Natural killer cell (primary cell): ENCODE results near the gene MED17. TPM values are rescaled to one million over a fixed set of nuclear protein-coding genes. Genes with fewer than 3 reads are reported as not detected.

ENCODE experiments used
- ATAC-seq, 3 donors: fragments of 150-1000 bp in 2 of 3; fragments of 200-7000 bp in 1 of 3; cut with Tn5 transposase; 1 replicate in 1 of 3; 2 replicates in 2 of 3; pipeline ENCODE4 v1.10.0; 2021; ENCODE audit warnings: mild to moderate bottlenecking in 2 of 3, moderate library complexity in 2 of 3
- DNase-seq, 2 donors: peaks; one replicate each; pipeline versions ENCODE4 v3.0.0 to v3.0.0-alpha.2; 2013 to 2021; ENCODE audit warnings: mixed read lengths in 1 of 2
- H3K27ac ChIP-seq: one replicate; pipeline ENCODE4 v1.5.1; 2013; ENCODE audit warnings: mild to moderate bottlenecking, low read length
- H3K27me3 ChIP-seq: one replicate; pipeline ENCODE4 v1.6.1; 2013; ENCODE audit warnings: low read length; ENCODE audit not compliant: control insufficient read depth, insufficient read depth
- H3K36me3 ChIP-seq: one replicate; pipeline ENCODE4 v1.6.1; 2013; ENCODE audit warnings: low read length; ENCODE audit not compliant: control insufficient read depth, insufficient read depth
- H3K4me1 ChIP-seq: one replicate; pipeline ENCODE4 v1.6.1; 2013; ENCODE audit warnings: low read length; ENCODE audit not compliant: control insufficient read depth, insufficient read depth
- H3K4me3 ChIP-seq: one replicate; pipeline ENCODE4 v1.5.1; 2013; ENCODE audit warnings: low read length
- H3K9me3 ChIP-seq: one replicate; pipeline ENCODE4 v1.6.1; 2013; ENCODE audit warnings: low read length; ENCODE audit not compliant: control insufficient read depth, insufficient read depth
- H3K27ac Mint-ChIP-seq, 2 donors: one replicate each; pipeline ENCODE4 v1.8.0; 2022; ENCODE audit warnings: mild to moderate bottlenecking in 2 of 2, mixed read lengths in 2 of 2, moderate library complexity in 1 of 2
- H3K27me3 Mint-ChIP-seq, 2 donors: one replicate each; pipeline ENCODE4 v1.8.0; 2022; ENCODE audit warnings: low read depth in 2 of 2, mixed read lengths in 2 of 2
- H3K36me3 Mint-ChIP-seq: one replicate; pipeline ENCODE4 v1.8.0; 2022; ENCODE audit warnings: mixed read lengths
- H3K4me1 Mint-ChIP-seq, 2 donors: one replicate each; pipeline ENCODE4 v1.8.0; 2022; ENCODE audit warnings: mixed read lengths in 2 of 2
- H3K4me3 Mint-ChIP-seq: one replicate; pipeline ENCODE4 v1.8.0; 2022; ENCODE audit warnings: mild to moderate bottlenecking, moderate library complexity, mixed read lengths
- H3K9me3 Mint-ChIP-seq, 2 donors: one replicate each; pipeline ENCODE4 v1.8.0; 2022; ENCODE audit warnings: mixed read lengths in 2 of 2
- CTCF ChIP-seq: fragments of 200-600 bp; IDR thresholded peaks from one replicate; pipeline ENCODE4 v1.8.0; 2022; ENCODE audit warnings: antibody characterized with exemption
- WGBS: methylation state at CpG from one replicate; pipeline ENCODE4 v1.1.7; 2013; ENCODE audit warnings: missing lambda C conversion rate; ENCODE audit not compliant: insufficient coverage; 5-methylcytosine and 5-hydroxymethylcytosine counted together
- intact Hi-C: fragments of 100-400 bp; cut with micrococcal nuclease; formaldehyde crosslinking; loops from one replicate; pipeline ENCODE4 v1.14.2; 2022
- total RNA-seq, 4 donors: library from RNA; stranded (reverse); fragments of 120-200 nt in 1 of 4; gene quantifications; one replicate each; pipeline versions ENCODE4 v1.2.3 to v1.2.4, GENCODE V29; 2013 to 2022

MED17 gene
- total RNA-seq, 3 donors from 2014 or later (not counting 1 experiment from before 2014, with no cell fraction given) = 48.8 to 71.5 (median 66.4) TPM

- intact Hi-C loops = no loop called here
- ATAC-seq (no peak), DNase-seq (no peak)
- Mint-ChIP-seq H3K4me1 (peaks cover 12 to 14% of the 10 kb centered on the region in 2 donors), H3K36me3 (peaks cover 8% of the 10 kb centered on the region), H3K27me3 (no peaks in the 10 kb centered on the region), H3K9me3 (no peaks in the 10 kb centered on the region), H3K27ac (peak overlapping the region in 1 of 2 donors; percentile 51), H3K4me3 (no peak overlapping the region)
- no peaks in the 10 kb centered on the region for H3K4me1 ChIP-seq
- no peaks in the 10 kb centered on the region for H3K27me3 ChIP-seq
- no peak for TF ChIP-seq CTCF
- no peak overlapping the region for H3K27ac ChIP-seq
- no peaks in the 10 kb centered on the region for H3K9me3 ChIP-seq
- WGBS = 100% methylated on average over 3 of the region's 3 CpGs
- H3K4me3 ChIP-seq = no peak overlapping the region
- peaks cover 71% of the 10 kb centered on the region for H3K36me3 ChIP-seq
Measured at GRCh38 chr11:93807980-93808379, 23.9 kb downstream of the MED17 start.

- no peak overlapping the region for H3K4me3 Mint-ChIP-seq
- peaks cover 0 to 1% of the 10 kb centered on the region in 2 donors for H3K4me1 Mint-ChIP-seq
- Histone ChIP-seq H3K27me3 (no peaks in the 10 kb centered on the region), H3K9me3 (no peaks in the 10 kb centered on the region), H3K36me3 (peaks cover 58% of the 10 kb centered on the region), H3K4me1 (no peaks in the 10 kb centered on the region), H3K27ac (no peak overlapping the region), H3K4me3 (no peak overlapping the region)
- ATAC-seq (no peak), DNase-seq (no peak)
- H3K36me3 Mint-ChIP-seq = no peaks in the 10 kb centered on the region
- 96% methylated on average over 5 of the region's 5 CpGs for WGBS
- H3K27me3 Mint-ChIP-seq = no peaks in the 10 kb centered on the region
- TF ChIP-seq CTCF = no peak
- intact Hi-C loops = no loop called here
- H3K27ac Mint-ChIP-seq = no peak overlapping the region
- no peaks in the 10 kb centered on the region for H3K9me3 Mint-ChIP-seq
Measured at GRCh38 chr11:93813974-93814373, 29.9 kb downstream of the MED17 start.

GRCh38 chr11:93814966-93815633 lies 31.0 kb downstream of the MED17 start:
- H3K4me3 Mint-ChIP-seq = no peak overlapping the region
- WGBS = 96% methylated on average over 5 of the region's 6 CpGs
- DNase-seq (no peak), ATAC-seq (no peak)
- H3K27me3 Mint-ChIP-seq = no peaks in the 10 kb centered on the region
- no peak for TF ChIP-seq CTCF
- H3K27me3 ChIP-seq = no peaks in the 10 kb centered on the region
- H3K9me3 ChIP-seq = no peaks in the 10 kb centered on the region
- intact Hi-C loops = no loop called here
- H3K27ac Mint-ChIP-seq = peak overlapping the region in 1 of 2 donors; percentile 38
- no peaks in the 10 kb centered on the region for H3K9me3 Mint-ChIP-seq
- H3K36me3 ChIP-seq = peaks cover 48% of the 10 kb centered on the region
- H3K27ac ChIP-seq = no peak overlapping the region
- no peak overlapping the region for H3K4me3 ChIP-seq
- no peaks in the 10 kb centered on the region for H3K4me1 Mint-ChIP-seq
- no peaks in the 10 kb centered on the region for H3K36me3 Mint-ChIP-seq
- no peaks in the 10 kb centered on the region for H3K4me1 ChIP-seq
